Posterior vena cava (tissue), 2 donors: ENCODE results near the gene PTPN13. TPM values are rescaled to one million over a fixed set of nuclear protein-coding genes. Genes with fewer than 3 reads are reported as not detected.
"Not testable (repeated sequence)": the region's sequence is repeated elsewhere in the genome, so short reads cannot be mapped to it uniquely, and the experiment has no call there.

Source experiments
- DNase-seq: peaks from one replicate; pipeline ENCODE4 v3.0.0-alpha.2; 2020; ENCODE audit warnings: low spot score
- intact Hi-C, 2 donors: fragments of 100-400 bp; cut with DNase I; formaldehyde crosslinking; loops; one replicate each; pipeline versions ENCODE4 v1.14.1 to v1.14.2; 2022 to 2023
- total RNA-seq, 2 donors: library from RNA; stranded (reverse); fragmentation: NEBNext Ultra II Directional; extraction: Animal tissue kit (Norgen Biotek cat#: 25700); gene quantifications; one replicate each; pipeline ENCODE4 v1.2.1, GENCODE V29; 2021
- donor health status: DM: yes; HTN: yes; CAD: no.
- donor health status: DM: yes; HTN: yes; CAD: no.

PTPN13 gene
- total RNA-seq, 2 donors from 2014 or later: 11.2 to 20.9 TPM

GRCh38 chr4:86627462-86628135 is 33.5 kb downstream of the PTPN13 start:
- intact Hi-C loops: no loop called here
- DNase-seq: no peak

- no peak for DNase-seq
- intact Hi-C loops: no loop called here
Observed at GRCh38 chr4:86630629-86631028, 36.5 kb downstream of the PTPN13 start.

- intact Hi-C loops: no loop called here
Observed at GRCh38 chr4:86631166-86631565, 37.1 kb downstream of the PTPN13 start.

GRCh38 chr4:86633854-86634253 is 39.7 kb downstream of the PTPN13 start:
- intact Hi-C loops: no loop called here
- no peak for DNase-seq

More at GRCh38 chr4:86631166-86631565, 37.1 kb downstream of the PTPN13 start:
- no peak for DNase-seq

- intact Hi-C loops: no loop called here
- DNase-seq: no peak
Observed at GRCh38 chr4:86640469-86640868, 46.4 kb downstream of the PTPN13 start.

GRCh38 chr4:86641516-86642090 is 47.5 kb downstream of the PTPN13 start:
- intact Hi-C loops: no loop called here
- no peak for DNase-seq

- no peak for DNase-seq
- intact Hi-C loops: no loop called here
Observed at GRCh38 chr4:86644892-86645291, 50.8 kb downstream of the PTPN13 start.

- DNase-seq: no peak
- intact Hi-C loops: no loop called here
Observed at GRCh38 chr4:86652332-86652932, 58.3 kb downstream of the PTPN13 start.

GRCh38 chr4:86653237-86653865 is 59.2 kb downstream of the PTPN13 start:
- DNase-seq: no peak
- intact Hi-C loops: no loop called here

GRCh38 chr4:86656781-86657180 is 62.7 kb downstream of the PTPN13 start:
- intact Hi-C loops, DNase-seq: not testable (repeated sequence)

GRCh38 chr4:86657382-86657781 is 63.3 kb downstream of the PTPN13 start:
- DNase-seq: no peak
- intact Hi-C loops: no loop called here

GRCh38 chr4:86657910-86658309 is 63.8 kb downstream of the PTPN13 start:
- no peak for DNase-seq
- intact Hi-C loops: no loop called here

- no peak for DNase-seq
Observed at GRCh38 chr4:86660401-86660800, 66.3 kb downstream of the PTPN13 start.

GRCh38 chr4:86661006-86661405 is 66.9 kb downstream of the PTPN13 start:
- intact Hi-C loops: no loop called here
- no peak for DNase-seq

More at GRCh38 chr4:86660401-86660800, 66.3 kb downstream of the PTPN13 start:
- intact Hi-C loops: no loop called here

GRCh38 chr4:86661418-86661817 is 67.3 kb downstream of the PTPN13 start:
- intact Hi-C loops: no loop called here
- DNase-seq: no peak

GRCh38 chr4:86664959-86665358 is 70.8 kb downstream of the PTPN13 start:
- DNase-seq: no peak
- intact Hi-C loops: no loop called here

- intact Hi-C loops: no loop called here
Observed at GRCh38 chr4:86670298-86670697, 76.2 kb downstream of the PTPN13 start.

GRCh38 chr4:86670756-86671155 is 76.6 kb downstream of the PTPN13 start:
- intact Hi-C loops: no loop called here
- no peak for DNase-seq

More at GRCh38 chr4:86670298-86670697, 76.2 kb downstream of the PTPN13 start:
- no peak for DNase-seq

- no peak for DNase-seq
- intact Hi-C loops: no loop called here
Observed at GRCh38 chr4:86675548-86675947, 81.4 kb downstream of the PTPN13 start.

GRCh38 chr4:86678796-86679195 is 84.7 kb downstream of the PTPN13 start:
- intact Hi-C loops: no loop called here
- DNase-seq: no peak
